ENCODE data around the gene AQP12A. TPM values are rescaled to one million over a fixed set of nuclear protein-coding genes. Genes with fewer than 3 reads are reported as not detected.
"Not testable (repeated sequence)": the region's sequence is repeated elsewhere in the genome, so short reads cannot be mapped to it uniquely, and the experiment has no call there.

AQP12A gene
- total RNA-seq, 4 donors from 2014 or later = not detected

GRCh38 chr2:240649331-240649730 is 42.3 kb upstream of the AQP12A start:
- no peak for ATAC-seq
- Histone ChIP-seq H3K36me3 (no peaks in the 10 kb centered on the region), H3K27ac (no peak overlapping the region), H3K4me1 (no peaks in the 10 kb centered on the region), H3K27me3 (peaks cover 95% of the 10 kb centered on the region), H3K9me3 (no peaks in the 10 kb centered on the region), H3K4me3 (no peak overlapping the region)
- TF ChIP-seq, protein P1, sequence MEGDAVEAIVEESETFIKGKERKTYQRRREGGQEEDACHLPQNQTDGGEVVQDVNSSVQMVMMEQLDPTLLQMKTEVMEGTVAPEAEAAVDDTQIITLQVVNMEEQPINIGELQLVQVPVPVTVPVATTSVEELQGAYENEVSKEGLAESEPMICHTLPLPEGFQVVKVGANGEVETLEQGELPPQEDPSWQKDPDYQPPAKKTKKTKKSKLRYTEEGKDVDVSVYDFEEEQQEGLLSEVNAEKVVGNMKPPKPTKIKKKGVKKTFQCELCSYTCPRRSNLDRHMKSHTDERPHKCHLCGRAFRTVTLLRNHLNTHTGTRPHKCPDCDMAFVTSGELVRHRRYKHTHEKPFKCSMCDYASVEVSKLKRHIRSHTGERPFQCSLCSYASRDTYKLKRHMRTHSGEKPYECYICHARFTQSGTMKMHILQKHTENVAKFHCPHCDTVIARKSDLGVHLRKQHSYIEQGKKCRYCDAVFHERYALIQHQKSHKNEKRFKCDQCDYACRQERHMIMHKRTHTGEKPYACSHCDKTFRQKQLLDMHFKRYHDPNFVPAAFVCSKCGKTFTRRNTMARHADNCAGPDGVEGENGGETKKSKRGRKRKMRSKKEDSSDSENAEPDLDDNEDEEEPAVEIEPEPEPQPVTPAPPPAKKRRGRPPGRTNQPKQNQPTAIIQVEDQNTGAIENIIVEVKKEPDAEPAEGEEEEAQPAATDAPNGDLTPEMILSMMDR (IDR thresholded peaks at IDR 0.05) = no peak
- TF ChIP-seq EP300 (IDR thresholded peaks at IDR 0.05) = no peak
- no peak for TF ChIP-seq POLR2AphosphoS5 (IDR thresholded peaks at IDR 0.05)
- WGBS, 2 donors (ENCODE audit: low coverage in 1 of 2) = 40 to 61% methylated on average over 1 to 3 of the region's 7 CpGs

DNA sequence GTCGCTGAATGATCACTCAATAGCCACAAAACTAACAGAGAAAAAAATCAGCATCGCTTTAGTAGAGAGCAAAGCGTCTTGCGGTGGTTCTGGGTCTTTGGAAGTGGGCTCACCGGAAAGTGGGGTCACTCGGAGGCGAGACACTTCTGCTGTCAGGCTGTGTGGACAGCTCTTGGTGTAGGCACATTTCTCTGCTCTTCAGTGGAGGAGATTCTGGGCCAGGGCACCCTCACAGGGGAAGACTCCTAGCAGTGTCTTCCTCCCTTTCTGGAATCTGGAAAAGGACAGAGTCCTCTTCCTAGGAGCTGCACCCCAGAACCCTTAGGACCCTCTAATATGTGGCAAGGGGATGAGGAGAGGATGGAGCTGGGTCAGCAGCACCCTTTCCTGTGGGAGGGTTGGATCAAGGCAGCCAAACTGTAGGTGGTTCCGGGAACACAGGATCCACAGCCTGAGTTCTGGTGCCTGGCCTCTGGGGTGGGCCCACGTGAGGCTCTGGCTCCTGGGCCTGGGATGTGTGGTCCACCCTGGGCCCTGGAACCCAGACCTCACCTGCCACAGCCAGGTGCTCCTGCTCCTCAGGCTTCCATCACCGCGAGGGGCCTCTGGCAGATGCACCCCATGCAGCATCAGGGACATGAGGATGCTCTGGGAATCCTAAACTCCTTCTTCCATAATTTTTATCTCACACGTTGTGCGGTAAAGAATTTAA is 41.3 kb upstream of the AQP12A start:
- TF ChIP-seq EP300 (IDR thresholded peaks at IDR 0.05) (no peak), POLR2A (IDR thresholded peaks at IDR 0.05) (no peak), POLR2AphosphoS5 (IDR thresholded peaks at IDR 0.05) (no peak)
- TF ChIP-seq, protein P1 (IDR thresholded peaks at IDR 0.05) = no peak
- Histone ChIP-seq H3K27me3 (peaks cover 95% of the 10 kb centered on the region), H3K27ac (no peak overlapping the region), H3K4me1 (no peaks in the 10 kb centered on the region), H3K36me3 (no peaks in the 10 kb centered on the region), H3K9me3 (no peaks in the 10 kb centered on the region), H3K4me3 (no peak overlapping the region)
- WGBS, 2 donors (ENCODE audit: low coverage in 1 of 2) = 89 to 91% methylated on average over 6 to 11 of the region's 13 CpGs
- ATAC-seq = no peak

GRCh38 chr2:240651185-240651584 is 40.5 kb upstream of the AQP12A start:
- no peaks in the 10 kb centered on the region for H3K9me3 ChIP-seq
- H3K4me3 ChIP-seq = no peak overlapping the region
- peaks cover 95% of the 10 kb centered on the region for H3K27me3 ChIP-seq
- no peak overlapping the region for H3K27ac ChIP-seq
- no peak for ATAC-seq
- H3K4me1 ChIP-seq = no peaks in the 10 kb centered on the region
- 40 to 85% methylated on average over 1 to 2 of the region's 3 CpGs for WGBS, 2 donors (ENCODE audit: low coverage in 1 of 2)
- no peaks in the 10 kb centered on the region for H3K36me3 ChIP-seq
- TF ChIP-seq EP300 (IDR thresholded peaks at IDR 0.05) = no peak
- TF ChIP-seq, protein P1 (IDR thresholded peaks at IDR 0.05) = no peak

GRCh38 chr2:240655931-240656886 is 35.5 kb upstream of the AQP12A start:
- Histone ChIP-seq H3K27me3 (peaks cover 65% of the 10 kb centered on the region), H3K36me3 (no peaks in the 10 kb centered on the region), H3K4me3 (no peak overlapping the region), H3K4me1 (no peaks in the 10 kb centered on the region), H3K9me3 (no peaks in the 10 kb centered on the region), H3K27ac (no peak overlapping the region)
- TF ChIP-seq POLR2AphosphoS5 (IDR thresholded peaks at IDR 0.05) = no peak
- no peak for ATAC-seq
- 65 to 82% methylated on average over 8 to 9 of the region's 10 CpGs for WGBS, 2 donors (ENCODE audit: low coverage in 1 of 2)

GRCh38 chr2:240659883-240660282 is 31.8 kb upstream of the AQP12A start:
- H3K36me3 ChIP-seq, ATAC-seq, H3K4me1 ChIP-seq, H3K27ac ChIP-seq, H3K4me3 ChIP-seq: not testable (repeated sequence)
- Histone ChIP-seq H3K27me3 (peaks cover 60% of the 10 kb centered on the region), H3K9me3 (peaks cover 0 to 11% (median 0%) of the 10 kb centered on the region in 3 donors)
- 43 to 78% methylated on average over 4 to 7 of the region's 7 CpGs for WGBS, 2 donors (ENCODE audit: low coverage in 1 of 2)

Measured in gastroesophageal sphincter (tissue), 4 donors.